DND-41 (cell line): ENCODE results near the gene ZNF668.

Source experiments
- ATAC-seq: fragments of 200-7000 bp; cut with Tn5 transposase; 3 replicates; pipeline ENCODE4 v1.9.1; 2021; ENCODE audit warnings: low read depth; ENCODE audit not compliant: insufficient read depth
- DNase-seq: peaks from one replicate; pipeline ENCODE4 v3.0.0-alpha.2; 2020
- H2AFZ ChIP-seq: 2 replicates; pipeline ENCODE4 v1.6.0; 2012; ENCODE audit warnings: low read depth, low read length
- H3K27ac ChIP-seq: 2 replicates; pipeline ENCODE4 v1.5.1; 2012; ENCODE audit warnings: low read length, inconsistent platforms
- H3K27me3 ChIP-seq: fragments of 200-600 bp; sonication (generic); 2 replicates; pipeline ENCODE4 v1.6.0; 2012; ENCODE audit warnings: low read length, mild to moderate bottlenecking, inconsistent platforms; ENCODE audit not compliant: insufficient read depth, poor library complexity
- H3K36me3 ChIP-seq: 2 replicates; pipeline ENCODE4 v1.5.1; 2012; ENCODE audit warnings: low read length, inconsistent platforms; ENCODE audit not compliant: insufficient read depth
- H3K4me1 ChIP-seq: 2 replicates; pipeline ENCODE4 v1.5.1; 2012; ENCODE audit warnings: mild to moderate bottlenecking, low read length; ENCODE audit not compliant: insufficient read depth
- H3K4me2 ChIP-seq: 2 replicates; pipeline ENCODE4 v1.6.0; 2012; ENCODE audit warnings: mild to moderate bottlenecking, moderate library complexity, low read length, inconsistent platforms; ENCODE audit not compliant: insufficient read depth
- H3K4me3 ChIP-seq, 2 experiments: fragments of 200-600 bp in 1 of 2; shearing (Covaris generic) in 1 of 2; 2 replicates each; pipeline ENCODE4 v1.5.1; 2012 to 2016; ENCODE audit warnings: inconsistent platforms in 2 of 2, low read length in 2 of 2, mild to moderate bottlenecking in 2 of 2, low read depth in 1 of 2, moderate library complexity in 1 of 2
- H3K79me2 ChIP-seq: 2 replicates; pipeline ENCODE4 v1.6.0; 2012; ENCODE audit warnings: low read length, inconsistent platforms; ENCODE audit not compliant: insufficient read depth
- H3K9ac ChIP-seq: 2 replicates; pipeline ENCODE4 v1.6.0; 2012; ENCODE audit warnings: low read depth, mild to moderate bottlenecking, inconsistent platforms, low read length, moderate library complexity
- H3K9me3 ChIP-seq: 2 replicates; pipeline ENCODE4 v1.5.1; 2012; ENCODE audit warnings: low read length, moderate library complexity, mild to moderate bottlenecking, inconsistent platforms; ENCODE audit not compliant: insufficient read depth, severe bottlenecking
- H4K20me1 ChIP-seq: 2 replicates; pipeline ENCODE4 v1.6.0; 2012; ENCODE audit warnings: low read length; ENCODE audit not compliant: insufficient read depth
- CTCF ChIP-seq: IDR thresholded peaks from 2 replicates; pipeline ENCODE4 v1.5.1; 2012; ENCODE audit warnings: borderline replicate concordance, low read length, moderate library complexity, mild to moderate bottlenecking; ENCODE audit not compliant: poor library complexity, severe bottlenecking; ENCODE audit errors: extremely low read depth
- EZH2 ChIP-seq: IDR thresholded peaks from 3 replicates; pipeline ENCODE4 v1.6.1; 2012; ENCODE audit warnings: borderline replicate concordance, low read depth, mild to moderate bottlenecking, moderate library complexity, low read length, inconsistent platforms; ENCODE audit not compliant: severe bottlenecking

ZNF668 gene

GRCh38 chr16:31042866-31043265 is 31.2 kb downstream of the ZNF668 start:
- no peak overlapping the region for H3K9ac ChIP-seq
- no peak for DNase-seq
- TF ChIP-seq CTCF, result no peak
- TF ChIP-seq EZH2, result no peak

GRCh38 chr16:31038993-31039392 is 35.0 kb downstream of the ZNF668 start:
- no peak overlapping the region for H3K9ac ChIP-seq
- H3K36me3 ChIP-seq, result peaks cover 43% of the 10 kb centered on the region
- peaks cover 8% of the 10 kb centered on the region for H3K79me2 ChIP-seq
- no peaks in the 10 kb centered on the region for H3K27me3 ChIP-seq
- H2AFZ ChIP-seq, result no peak overlapping the region
- H3K4me3 ChIP-seq, result no peak overlapping the region
- no peak for TF ChIP-seq CTCF
- DNase-seq, result no peak
- ATAC-seq, result no peak
- no peak overlapping the region for H3K4me2 ChIP-seq
- peaks cover 6% of the 10 kb centered on the region for H3K4me1 ChIP-seq
- no peaks in the 10 kb centered on the region for H3K9me3 ChIP-seq
- no peaks in the 10 kb centered on the region for H4K20me1 ChIP-seq
- no peak overlapping the region for H3K27ac ChIP-seq

More at GRCh38 chr16:31042866-31043265, 31.2 kb downstream of the ZNF668 start:
- Histone ChIP-seq H3K4me2 (no peak overlapping the region), H3K27me3 (no peaks in the 10 kb centered on the region), H3K4me3 (no peak overlapping the region), H2AFZ (no peak overlapping the region), H3K36me3 (peaks cover 27% of the 10 kb centered on the region), H3K27ac (no peak overlapping the region), H4K20me1 (no peaks in the 10 kb centered on the region), H3K79me2 (no peaks in the 10 kb centered on the region), H3K9me3 (no peaks in the 10 kb centered on the region), H3K4me1 (no peaks in the 10 kb centered on the region)
- no peak for ATAC-seq

GRCh38 chr16:31036691-31037090 is 37.3 kb downstream of the ZNF668 start:
- Histone ChIP-seq H3K27ac (no peak overlapping the region), H3K4me1 (peaks cover 21% of the 10 kb centered on the region), H3K9me3 (no peaks in the 10 kb centered on the region), H3K4me3 (no peak overlapping the region), H3K4me2 (no peak overlapping the region), H3K36me3 (peaks cover 37% of the 10 kb centered on the region), H4K20me1 (no peaks in the 10 kb centered on the region), H3K79me2 (peaks cover 12% of the 10 kb centered on the region), H3K27me3 (no peaks in the 10 kb centered on the region), H2AFZ (no peak overlapping the region), H3K9ac (no peak overlapping the region)
- ATAC-seq (no peak), DNase-seq (no peak)
- TF ChIP-seq CTCF (no peak), EZH2 (no peak)
